Hepatocyte (in vitro differentiated cells): ENCODE measurements around the gene PRSS21. TPM values are rescaled to one million over a fixed set of nuclear protein-coding genes. Genes with fewer than 3 reads are reported as not detected.

Source experiments
- DNase-seq: peaks from one replicate; pipeline ENCODE4 v3.0.0-alpha.2; 2016; ENCODE audit warnings: low spot score
- H2AFZ ChIP-seq: fragments of 200-600 bp; sonication (generic); 2 replicates; pipeline ENCODE4 v1.6.0; 2016; ENCODE audit warnings: antibody characterized with exemption, mild to moderate bottlenecking
- H3K27ac ChIP-seq: fragments of 200-600 bp; sonication (generic); 2 replicates; pipeline ENCODE4 v1.5.1; 2016; ENCODE audit warnings: mild to moderate bottlenecking
- H3K27me3 ChIP-seq: fragments of 200-600 bp; sonication (generic); 2 replicates; pipeline ENCODE4 v1.6.1; 2016
- H3K36me3 ChIP-seq: fragments of 200-600 bp; sonication (generic); replicated peaks from 2 replicates; pipeline ENCODE4 v1.5.1; 2016; ENCODE audit warnings: low read depth; ENCODE audit not compliant: insufficient read depth
- H3K4me1 ChIP-seq: fragments of 200-600 bp; sonication (generic); 2 replicates; pipeline ENCODE4 v1.5.1; 2016; ENCODE audit warnings: mild to moderate bottlenecking, moderate library complexity; ENCODE audit not compliant: insufficient read depth
- H3K4me2 ChIP-seq: fragments of 200-600 bp; sonication (generic); 2 replicates; pipeline ENCODE4 v1.6.0; 2016
- H3K4me3 ChIP-seq: fragments of 200-600 bp; sonication (generic); 2 replicates; pipeline ENCODE4 v1.5.1; 2016; ENCODE audit warnings: mild to moderate bottlenecking
- H3K79me2 ChIP-seq: fragments of 200-600 bp; sonication (generic); 2 replicates; pipeline ENCODE4 v1.6.0; 2017; ENCODE audit warnings: mild to moderate bottlenecking
- H3K9me2 ChIP-seq: fragments of 200-600 bp; sonication (generic); replicated peaks from 2 replicates; pipeline ENCODE4 v1.6.0; 2017; ENCODE audit warnings: mild to moderate bottlenecking; ENCODE audit not compliant: insufficient read depth
- H3K9me3 ChIP-seq: fragments of 200-600 bp; sonication (generic); 2 replicates; pipeline ENCODE4 v1.5.1; 2016; ENCODE audit warnings: low read depth, mild to moderate bottlenecking
- H4K20me1 ChIP-seq: fragments of 200-600 bp; sonication (generic); 2 replicates; pipeline ENCODE4 v1.6.0; 2016; ENCODE audit warnings: mild to moderate bottlenecking; ENCODE audit not compliant: insufficient read depth, poor library complexity, severe bottlenecking
- CTCF ChIP-seq: fragments of 200-600 bp; sonication (generic); IDR thresholded peaks from 2 replicates; pipeline ENCODE4 v1.5.1; 2016; ENCODE audit warnings: antibody characterized with exemption, mild to moderate bottlenecking; ENCODE audit not compliant: poor library complexity
- EZH2 ChIP-seq: fragments of 200-600 bp; sonication (generic); IDR thresholded peaks from 2 replicates; pipeline ENCODE4 v1.6.1; 2016; ENCODE audit warnings: antibody characterized with exemption, mild to moderate bottlenecking, borderline replicate concordance
- EZH2phosphoT487 ChIP-seq: fragments of 200-600 bp; sonication (generic); IDR thresholded peaks from one replicate; pipeline ENCODE4 v1.6.1; 2018; ENCODE audit warnings: antibody characterized with exemption, mild to moderate bottlenecking, low read depth, moderate library complexity; ENCODE audit not compliant: unreplicated experiment, severe bottlenecking
- WGBS: methylation state at CpG from one replicate; pipeline ENCODE4 v1.1.6; 2016; ENCODE audit warnings: low lambda C conversion rate; ENCODE audit errors: missing lambda C conversion rate; 5-methylcytosine and 5-hydroxymethylcytosine counted together
- polyA plus RNA-seq: library from polyadenylated mRNA; unstranded; fragments of >200 nt; fragmentation: Nextera tagmentation; extraction: Ambion mirVana; gene quantifications from 2 replicates; pipeline ENCODE4 v1.2.1, GENCODE V29; 2016
- total RNA-seq: library from RNA; depleted of rRNA; stranded (reverse); fragments of >200 nt; gene quantifications from 2 replicates; pipeline ENCODE4 v1.2.3, GENCODE V29; 2014

PRSS21 gene
- total and polyA plus RNA-seq, 2 experiments from 2014 or later: not detected

GRCh38 chr16:2842340-2843000, 25.4 kb downstream of the PRSS21 start:
- no peaks in the 10 kb centered on the region for H3K79me2 ChIP-seq
- peak; percentile 31 for TF ChIP-seq CTCF
- TF ChIP-seq EZH2: no peak
- no peak for TF ChIP-seq EZH2phosphoT487
- H3K4me3 ChIP-seq: no peak overlapping the region
- WGBS: 72% methylated on average over 40 of the region's 40 CpGs
- no peaks in the 10 kb centered on the region for H4K20me1 ChIP-seq
- H3K9me3 ChIP-seq: no peaks in the 10 kb centered on the region
- H3K4me1 ChIP-seq: peaks cover 4% of the 10 kb centered on the region
- no peaks in the 10 kb centered on the region for H3K27me3 ChIP-seq
- no peak overlapping the region for H3K27ac ChIP-seq
- no peak overlapping the region for H3K4me2 ChIP-seq
- H3K9me2 ChIP-seq: no peaks in the 10 kb centered on the region
- no peak overlapping the region for H2AFZ ChIP-seq
- no peak for DNase-seq
- H3K36me3 ChIP-seq: no peaks in the 10 kb centered on the region

- 84% methylated on average over 8 of the region's 8 CpGs for WGBS
- no peaks in the 10 kb centered on the region for H3K36me3 ChIP-seq
- H3K4me2 ChIP-seq: no peak overlapping the region
- peaks cover 6% of the 10 kb centered on the region for H3K4me1 ChIP-seq
- H3K79me2 ChIP-seq: no peaks in the 10 kb centered on the region
- H2AFZ ChIP-seq: no peak overlapping the region
- no peak for TF ChIP-seq EZH2phosphoT487
- no peak for TF ChIP-seq CTCF
- no peak for TF ChIP-seq EZH2
- H3K27me3 ChIP-seq: no peaks in the 10 kb centered on the region
- no peaks in the 10 kb centered on the region for H4K20me1 ChIP-seq
- H3K9me2 ChIP-seq: no peaks in the 10 kb centered on the region
- no peak overlapping the region for H3K27ac ChIP-seq
- no peak overlapping the region for H3K4me3 ChIP-seq
- H3K9me3 ChIP-seq: no peaks in the 10 kb centered on the region
- no peak for DNase-seq
These were observed 26.5 kb downstream of the PRSS21 start for GRCh38 chr16:2843526-2843925.

- no peaks in the 10 kb centered on the region for H4K20me1 ChIP-seq
- H3K27me3 ChIP-seq: no peaks in the 10 kb centered on the region
- H3K4me1 ChIP-seq: peaks cover 6% of the 10 kb centered on the region
- H3K4me2 ChIP-seq: no peak overlapping the region
- no peak overlapping the region for H2AFZ ChIP-seq
- H3K9me2 ChIP-seq: no peaks in the 10 kb centered on the region
- no peaks in the 10 kb centered on the region for H3K36me3 ChIP-seq
- DNase-seq: no peak
- TF ChIP-seq CTCF: no peak
- TF ChIP-seq EZH2: no peak
- TF ChIP-seq EZH2phosphoT487: no peak
- 69% methylated on average over 5 of the region's 5 CpGs for WGBS
- no peaks in the 10 kb centered on the region for H3K9me3 ChIP-seq
- no peaks in the 10 kb centered on the region for H3K79me2 ChIP-seq
- H3K4me3 ChIP-seq: no peak overlapping the region
- H3K27ac ChIP-seq: no peak overlapping the region
These were observed 28.1 kb downstream of the PRSS21 start for GRCh38 chr16:2845116-2845515.
